Subcutaneous abdominal adipose tissue (tissue), 5 donors: Measurements from ENCODE around the gene MRPL44.
A peak's percentile ranks its signal among the peaks of the same experiment; 100 is the strongest.

ENCODE experiments used
- H3K27ac ChIP-seq: one replicate; pipeline ENCODE4 v1.7.0; 2013; ENCODE audit warnings: low read depth, mild to moderate bottlenecking, inconsistent platforms, low read length, moderate library complexity
- H3K27me3 ChIP-seq, 5 donors: one replicate each; pipeline ENCODE4 v1.7.0; 2013; ENCODE audit warnings: low read length in 5 of 5, inconsistent platforms in 1 of 5; ENCODE audit not compliant: control insufficient read depth in 5 of 5, insufficient read depth in 4 of 5
- H3K36me3 ChIP-seq, 5 donors: one replicate each; pipeline ENCODE4 v1.7.0; 2013; ENCODE audit warnings: low read length in 5 of 5; ENCODE audit not compliant: control insufficient read depth in 5 of 5, insufficient read depth in 5 of 5
- H3K4me1 ChIP-seq, 5 donors: one replicate each; pipeline ENCODE4 v1.7.0; 2013; ENCODE audit warnings: low read length in 5 of 5, mild to moderate bottlenecking in 3 of 5, moderate library complexity in 1 of 5; ENCODE audit not compliant: control insufficient read depth in 5 of 5, insufficient read depth in 5 of 5
- H3K4me3 ChIP-seq, 5 donors: one replicate each; pipeline ENCODE4 v1.7.0; 2013; ENCODE audit warnings: low read length in 5 of 5, low read depth in 1 of 5
- H3K9ac ChIP-seq, 5 donors: one replicate each; pipeline ENCODE4 v1.7.0; 2013; ENCODE audit warnings: low read length in 5 of 5, mild to moderate bottlenecking in 4 of 5, moderate library complexity in 3 of 5
- H3K9me3 ChIP-seq, 5 donors: one replicate each; pipeline ENCODE4 v1.7.0; 2013; ENCODE audit warnings: low read length in 5 of 5; ENCODE audit not compliant: control insufficient read depth in 5 of 5
- donor health status: healthy.
- donor health status: healthy.
- donor health status: healthy.
- donor health status: healthy.
- donor health status: healthy.

MRPL44 gene

DNA sequence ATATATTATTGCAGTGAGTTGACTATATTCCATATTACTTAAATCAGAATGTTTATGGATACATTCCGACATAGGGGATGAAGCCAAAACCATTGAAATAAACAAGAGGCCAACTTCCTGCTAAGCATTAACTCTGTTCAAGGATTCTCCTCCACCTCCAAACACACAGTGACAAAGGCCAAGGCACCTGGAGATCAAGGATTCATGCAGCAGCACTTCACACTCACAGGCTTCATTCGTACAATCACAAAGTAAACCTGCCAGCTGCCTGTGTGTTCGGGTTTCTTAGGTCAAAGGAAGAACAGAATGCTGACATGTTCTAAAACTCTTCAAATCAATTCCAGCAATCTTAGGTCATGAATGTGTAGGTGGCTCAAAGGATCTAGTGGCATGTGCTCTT lies 35.0 kb upstream of the MRPL44 start:
- Histone ChIP-seq H3K27ac (no peak overlapping the region), H3K36me3 (peaks cover 0 to under 1% (median 0%) of the 10 kb centered on the region in 5 donors), H3K9ac (no peak overlapping the region), H3K4me1 (peaks cover 9 to 25% (median 12%) of the 10 kb centered on the region in 5 donors), H3K4me3 (no peak overlapping the region), H3K9me3 (peaks cover 0 to 6% (median 5%) of the 10 kb centered on the region in 5 donors), H3K27me3 (no peaks in the 10 kb centered on the region)

GRCh38 chr2:223923976-223924375 lies 33.3 kb upstream of the MRPL44 start:
- H3K4me1 ChIP-seq: peaks cover 6 to 20% (median 7%) of the 10 kb centered on the region in 5 donors
- no peak overlapping the region for H3K4me3 ChIP-seq
- no peak overlapping the region for H3K27ac ChIP-seq
- H3K9me3 ChIP-seq: peaks cover 0 to 8% (median 5%) of the 10 kb centered on the region in 5 donors
- H3K9ac ChIP-seq: no peak overlapping the region
- no peaks in the 10 kb centered on the region for H3K36me3 ChIP-seq
- no peaks in the 10 kb centered on the region for H3K27me3 ChIP-seq

GRCh38 chr2:223925106-223925505 lies 32.2 kb upstream of the MRPL44 start:
- Histone ChIP-seq H3K36me3 (no peaks in the 10 kb centered on the region), H3K9ac (no peak overlapping the region), H3K9me3 (peaks cover 0 to 8% (median 5%) of the 10 kb centered on the region in 5 donors), H3K27ac (no peak overlapping the region), H3K27me3 (no peaks in the 10 kb centered on the region), H3K4me1 (peaks cover 6 to 17% (median 8%) of the 10 kb centered on the region in 5 donors), H3K4me3 (no peak overlapping the region)

DNA sequence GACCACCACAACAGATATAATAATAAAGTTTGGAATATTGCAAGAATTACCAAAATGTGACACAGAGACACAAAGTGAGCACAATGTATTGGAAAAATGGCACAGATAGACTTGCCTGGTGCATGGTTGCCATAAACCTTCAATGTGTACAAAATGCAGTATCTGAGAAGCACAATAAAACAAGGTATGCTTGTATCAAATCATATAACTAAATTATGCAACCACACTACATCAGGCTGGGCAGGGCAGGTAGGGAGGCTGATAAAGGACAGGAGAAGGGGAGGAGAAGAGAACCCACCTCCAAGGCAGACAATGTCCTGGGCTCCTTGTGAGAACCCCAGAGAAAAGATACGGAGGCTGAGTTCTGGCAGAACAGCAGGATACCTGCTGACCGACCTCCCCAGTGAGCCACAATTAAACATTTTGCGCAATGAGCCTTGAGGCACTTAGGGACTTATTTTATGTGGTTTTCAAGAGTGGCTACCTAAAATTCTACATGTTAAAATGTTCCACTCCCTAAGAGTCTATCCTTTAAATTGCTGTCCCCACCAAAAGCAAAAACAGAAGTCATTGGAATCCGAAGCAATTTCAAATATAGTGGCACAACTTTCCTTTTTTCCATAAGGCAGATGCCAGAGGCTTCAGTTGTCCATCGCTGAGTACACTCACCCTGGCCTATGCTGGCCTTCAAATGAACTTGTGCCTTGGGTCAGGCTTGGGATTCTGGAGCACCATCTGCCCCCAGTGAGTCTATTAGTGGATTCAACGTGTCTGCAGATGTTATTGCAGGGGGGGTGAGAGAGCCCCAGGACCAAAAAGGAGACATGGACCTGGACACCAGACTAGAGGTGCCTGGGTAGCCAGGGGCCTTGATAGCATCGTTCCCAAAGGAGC lies 28.9 kb upstream of the MRPL44 start:
- Histone ChIP-seq H3K27me3 (no peaks in the 10 kb centered on the region), H3K9ac (no peak overlapping the region), H3K4me3 (no peak overlapping the region), H3K27ac (no peak overlapping the region), H3K4me1 (peaks cover 2 to 30% (median 25%) of the 10 kb centered on the region in 5 donors), H3K9me3 (peaks cover 0 to 8% (median 5%) of the 10 kb centered on the region in 5 donors), H3K36me3 (no peaks in the 10 kb centered on the region)

DNA sequence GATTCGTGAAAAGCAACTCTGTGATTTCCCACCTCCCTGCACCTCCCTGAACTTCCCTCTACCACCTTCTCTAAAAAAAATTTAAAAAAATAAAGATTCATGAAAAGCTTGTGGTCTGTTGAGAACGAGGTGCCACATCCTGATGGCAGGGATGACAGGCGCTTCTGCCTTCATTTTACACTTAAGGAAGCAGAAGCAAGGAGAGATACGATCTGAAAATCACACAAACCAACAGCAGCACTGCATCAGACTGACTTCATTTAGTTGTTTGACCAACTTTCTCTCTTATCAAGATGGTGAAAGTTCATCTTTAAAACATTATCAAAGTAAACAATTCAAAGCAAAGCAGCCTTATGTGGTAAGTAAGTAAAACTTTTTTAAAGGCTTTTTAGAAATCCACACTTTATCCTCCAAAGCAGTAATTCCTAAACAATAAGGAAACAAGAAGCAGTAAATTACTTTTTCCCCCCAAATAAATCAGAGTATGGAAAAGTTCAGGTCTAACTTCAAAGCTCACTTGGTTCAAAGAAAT lies 27.6 kb upstream of the MRPL44 start:
- Histone ChIP-seq H3K4me1 (peaks cover 2 to 33% (median 30%) of the 10 kb centered on the region in 5 donors), H3K27me3 (no peaks in the 10 kb centered on the region), H3K9me3 (peaks cover 0 to 8% (median 5%) of the 10 kb centered on the region in 5 donors), H3K4me3 (no peak overlapping the region), H3K36me3 (no peaks in the 10 kb centered on the region), H3K27ac (no peak overlapping the region), H3K9ac (peak overlapping the region in 2 of 5 donors; percentile 12 to 37)

DNA sequence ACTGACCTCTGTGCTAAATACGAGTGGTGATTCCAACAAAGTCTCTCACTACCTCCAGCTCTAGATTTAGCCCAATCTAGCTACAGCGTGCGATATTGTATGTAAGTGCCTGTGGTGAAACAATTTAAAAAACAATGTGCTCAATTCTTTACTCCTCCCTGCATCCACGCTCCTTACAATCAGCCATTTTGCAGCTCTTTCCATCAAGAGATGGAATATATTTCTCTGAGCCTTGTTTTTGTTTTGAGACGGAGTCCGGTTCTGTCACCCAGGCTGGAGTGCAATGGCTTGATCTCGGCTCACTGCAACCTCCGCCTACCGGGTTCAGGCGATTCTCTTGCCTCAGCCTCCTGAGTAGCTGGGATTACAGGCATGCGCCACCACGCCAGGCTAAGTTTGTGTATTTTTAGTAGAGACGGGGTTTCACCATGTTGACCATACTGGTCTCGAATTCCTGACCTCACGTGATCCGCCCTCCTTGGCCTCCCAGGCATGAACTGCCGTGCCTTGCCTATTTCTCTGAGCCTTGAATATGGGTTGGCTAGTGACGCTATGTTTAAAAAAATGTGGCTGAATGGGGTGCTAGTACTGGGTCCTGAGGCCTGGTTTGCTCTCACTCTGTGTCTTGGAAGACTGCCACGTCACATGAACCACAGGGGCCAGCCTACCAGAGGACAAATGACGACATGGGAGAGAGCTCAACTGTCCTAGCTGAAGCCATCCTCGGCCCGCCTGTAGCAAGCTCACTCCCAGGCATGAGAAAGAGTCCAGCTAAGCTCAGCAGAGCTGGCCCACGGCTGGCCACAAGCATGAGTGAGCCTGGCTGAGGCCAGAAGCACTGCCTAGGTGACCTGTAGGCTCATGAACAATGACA lies 26.9 kb upstream of the MRPL44 start:
- H3K4me3 ChIP-seq: no peak overlapping the region
- H3K9me3 ChIP-seq: peaks cover 0 to 8% (median 5%) of the 10 kb centered on the region in 5 donors
- no peak overlapping the region for H3K27ac ChIP-seq
- H3K4me1 ChIP-seq: peaks cover 2 to 35% (median 34%) of the 10 kb centered on the region in 5 donors
- peak overlapping the region in 2 of 5 donors; percentile 25 to 37 for H3K9ac ChIP-seq
- no peaks in the 10 kb centered on the region for H3K36me3 ChIP-seq
- H3K27me3 ChIP-seq: no peaks in the 10 kb centered on the region

DNA sequence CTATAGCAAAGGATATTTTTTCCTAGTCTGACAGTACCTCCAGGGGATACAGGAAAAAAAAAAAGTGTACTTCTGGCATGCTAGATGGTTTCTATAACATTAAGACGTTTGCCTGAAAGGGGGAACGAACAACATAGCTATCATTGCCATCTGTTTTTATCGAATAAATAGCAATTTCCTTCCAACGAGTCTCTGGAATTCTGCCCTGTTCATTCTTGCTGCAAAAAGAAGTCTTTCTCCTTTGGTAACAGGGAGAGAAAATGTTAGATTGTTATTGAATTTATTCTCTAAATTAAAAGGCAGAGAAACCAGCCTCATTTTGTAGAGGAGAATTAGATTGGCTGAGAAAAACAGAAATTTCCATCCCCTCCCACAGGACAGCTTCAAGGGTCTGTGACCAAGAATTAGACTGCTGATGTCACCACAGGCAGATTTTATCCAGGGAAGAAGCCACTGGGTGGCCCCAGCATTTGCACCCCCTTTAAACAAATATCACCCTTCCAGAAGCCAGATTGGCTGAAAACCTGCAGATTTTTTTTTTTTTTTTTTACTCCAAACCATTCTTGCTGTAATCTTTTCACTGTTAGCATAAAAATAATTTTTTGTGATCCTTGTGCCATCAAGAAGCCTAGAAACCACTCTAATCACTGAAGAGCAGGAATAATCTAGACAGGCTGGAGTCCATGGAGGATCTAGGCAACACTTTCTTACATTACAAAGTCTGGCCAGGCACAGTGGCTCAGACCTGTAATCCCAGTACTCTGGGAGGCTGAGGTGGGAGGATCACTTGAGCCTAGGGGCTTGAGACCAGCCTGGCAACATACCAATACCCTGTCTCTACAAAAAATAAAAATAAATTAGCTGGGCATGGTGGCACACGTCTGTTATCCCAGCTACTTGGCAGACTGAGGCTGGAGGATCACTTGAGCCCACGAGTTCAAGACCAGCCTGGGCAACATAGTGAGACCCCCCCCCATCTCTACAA lies 24.2 kb upstream of the MRPL44 start:
- Histone ChIP-seq H3K27ac (no peak overlapping the region), H3K9me3 (no peaks in the 10 kb centered on the region), H3K9ac (peak overlapping the region in 2 of 5 donors; percentile 12 to 24), H3K4me3 (no peak overlapping the region), H3K27me3 (no peaks in the 10 kb centered on the region), H3K36me3 (no peaks in the 10 kb centered on the region), H3K4me1 (peaks cover 4 to 56% (median 51%) of the 10 kb centered on the region in 5 donors)

GRCh38 chr2:223934870-223935269 lies 22.4 kb upstream of the MRPL44 start:
- Histone ChIP-seq H3K9ac (no peak overlapping the region), H3K9me3 (no peaks in the 10 kb centered on the region), H3K27ac (no peak overlapping the region), H3K36me3 (no peaks in the 10 kb centered on the region), H3K27me3 (no peaks in the 10 kb centered on the region), H3K4me1 (peaks cover 9 to 51% (median 47%) of the 10 kb centered on the region in 5 donors), H3K4me3 (no peak overlapping the region)
